SH-SY5Y (cell line): Measurements from ENCODE around the gene EYA2.

Experiments
- GATA2 ChIP-seq: IDR thresholded peaks from 2 replicates; pipeline ENCODE4 v1.6.1; 2011; ENCODE audit warnings: mild to moderate bottlenecking, low read depth, low read length
- GATA3 ChIP-seq: IDR thresholded peaks from 2 replicates; pipeline ENCODE4 v1.6.1; 2011; ENCODE audit warnings: low read depth, mild to moderate bottlenecking, low read length, moderate library complexity

- TF ChIP-seq GATA3 (no peak), GATA2 (no peak)
Observed at GRCh38 chr20:47013606-47014005, 119.0 kb downstream of the EYA2 start.
